Osteocyte (in vitro differentiated cells): ENCODE measurements around the gene PGGHG. TPM values are rescaled to one million over a fixed set of nuclear protein-coding genes. Genes with fewer than 3 reads are reported as not detected.
"Not testable (repeated sequence)": the region's sequence is repeated elsewhere in the genome, so short reads cannot be mapped to it uniquely, and the experiment has no call there.

Experiments used
- DNase-seq: peaks from one replicate; pipeline ENCODE4 v3.0.0; 2021; ENCODE audit warnings: mixed read lengths; ENCODE audit not compliant: unreplicated experiment; ENCODE audit errors: extremely low spot score
- H3K27ac Mint-ChIP-seq: one replicate; pipeline ENCODE4 v1.8.0; 2021; ENCODE audit warnings: mild to moderate bottlenecking, mixed read lengths; ENCODE audit not compliant: unreplicated experiment
- H3K27me3 Mint-ChIP-seq: one replicate; pipeline ENCODE4 v1.8.0; 2021; ENCODE audit warnings: mixed read lengths; ENCODE audit not compliant: unreplicated experiment
- H3K36me3 Mint-ChIP-seq: one replicate; pipeline ENCODE4 v1.8.0; 2021; ENCODE audit warnings: mixed read lengths; ENCODE audit not compliant: unreplicated experiment
- H3K4me1 Mint-ChIP-seq: one replicate; pipeline ENCODE4 v1.8.0; 2021; ENCODE audit warnings: mixed read lengths; ENCODE audit not compliant: unreplicated experiment
- H3K4me3 Mint-ChIP-seq: one replicate; pipeline ENCODE4 v1.8.0; 2021; ENCODE audit warnings: mild to moderate bottlenecking, moderate library complexity, mixed read lengths; ENCODE audit not compliant: unreplicated experiment
- H3K9me3 Mint-ChIP-seq: one replicate; pipeline ENCODE4 v1.8.0; 2021; ENCODE audit warnings: mixed read lengths; ENCODE audit not compliant: unreplicated experiment
- total RNA-seq: library from RNA; stranded (reverse); gene quantifications from 2 replicates; pipeline ENCODE4 v1.2.1, GENCODE V29; 2021
- TF ChIP-seq, protein P1 (sequence below): fragments of 200-600 bp; sonication (generic); IDR thresholded peaks from 2 replicates; pipeline ENCODE4 v1.5.0; 2021; ENCODE audit warnings: antibody characterized with exemption, mild to moderate bottlenecking, moderate library complexity

PGGHG gene
- total RNA-seq, 1 donor from 2014 or later: 43.4 TPM

DNA sequence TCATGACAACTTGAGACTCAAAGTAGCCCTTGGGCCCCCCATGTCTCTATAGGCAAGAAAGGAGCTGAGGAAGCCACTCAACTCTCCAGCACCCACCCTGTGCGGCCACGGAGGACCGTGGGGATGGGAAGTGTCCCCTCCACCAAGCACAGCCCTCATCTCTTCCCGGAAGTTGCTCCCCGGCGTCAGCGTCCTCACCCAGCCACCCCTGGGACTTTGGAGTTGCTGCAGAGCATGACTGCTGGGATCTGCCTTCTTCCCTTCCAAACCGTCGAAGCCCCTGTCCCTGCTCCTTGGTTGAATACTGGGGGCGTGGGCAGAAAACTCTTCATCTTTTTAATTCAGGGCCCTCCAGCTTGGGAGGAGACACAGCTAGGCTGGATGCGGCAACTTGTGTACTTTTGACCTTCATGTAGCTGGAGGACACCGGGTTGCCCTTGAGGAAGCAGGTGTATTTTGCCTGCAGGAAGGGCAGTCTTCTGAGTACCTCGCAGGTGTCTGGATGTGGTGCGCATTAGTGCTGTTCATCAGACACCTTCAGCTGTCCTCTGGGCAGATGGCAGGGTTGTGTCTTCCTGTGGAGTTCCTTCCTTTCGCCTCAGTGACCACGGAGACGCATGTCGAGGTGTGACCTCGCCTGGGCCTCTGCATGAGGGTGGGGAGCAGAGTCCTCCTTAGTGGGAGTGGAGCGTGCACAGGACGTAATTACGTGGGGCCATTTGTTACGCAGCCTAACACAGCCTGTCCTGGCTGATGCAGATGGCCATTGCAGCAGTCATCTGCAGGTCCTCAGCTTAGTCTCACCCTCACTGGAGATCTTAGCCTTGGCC is 43.9 kb downstream of the PGGHG start:
- no peak overlapping the region for H3K27ac Mint-ChIP-seq
- no peak overlapping the region for H3K4me3 Mint-ChIP-seq
- H3K27me3 Mint-ChIP-seq: no peaks in the 10 kb centered on the region
- no peaks in the 10 kb centered on the region for H3K36me3 Mint-ChIP-seq
- TF ChIP-seq, protein P1, sequence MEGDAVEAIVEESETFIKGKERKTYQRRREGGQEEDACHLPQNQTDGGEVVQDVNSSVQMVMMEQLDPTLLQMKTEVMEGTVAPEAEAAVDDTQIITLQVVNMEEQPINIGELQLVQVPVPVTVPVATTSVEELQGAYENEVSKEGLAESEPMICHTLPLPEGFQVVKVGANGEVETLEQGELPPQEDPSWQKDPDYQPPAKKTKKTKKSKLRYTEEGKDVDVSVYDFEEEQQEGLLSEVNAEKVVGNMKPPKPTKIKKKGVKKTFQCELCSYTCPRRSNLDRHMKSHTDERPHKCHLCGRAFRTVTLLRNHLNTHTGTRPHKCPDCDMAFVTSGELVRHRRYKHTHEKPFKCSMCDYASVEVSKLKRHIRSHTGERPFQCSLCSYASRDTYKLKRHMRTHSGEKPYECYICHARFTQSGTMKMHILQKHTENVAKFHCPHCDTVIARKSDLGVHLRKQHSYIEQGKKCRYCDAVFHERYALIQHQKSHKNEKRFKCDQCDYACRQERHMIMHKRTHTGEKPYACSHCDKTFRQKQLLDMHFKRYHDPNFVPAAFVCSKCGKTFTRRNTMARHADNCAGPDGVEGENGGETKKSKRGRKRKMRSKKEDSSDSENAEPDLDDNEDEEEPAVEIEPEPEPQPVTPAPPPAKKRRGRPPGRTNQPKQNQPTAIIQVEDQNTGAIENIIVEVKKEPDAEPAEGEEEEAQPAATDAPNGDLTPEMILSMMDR: no peak
- H3K4me1 Mint-ChIP-seq: peaks cover 64% of the 10 kb centered on the region
- no peaks in the 10 kb centered on the region for H3K9me3 Mint-ChIP-seq
- no peak for DNase-seq

DNA sequence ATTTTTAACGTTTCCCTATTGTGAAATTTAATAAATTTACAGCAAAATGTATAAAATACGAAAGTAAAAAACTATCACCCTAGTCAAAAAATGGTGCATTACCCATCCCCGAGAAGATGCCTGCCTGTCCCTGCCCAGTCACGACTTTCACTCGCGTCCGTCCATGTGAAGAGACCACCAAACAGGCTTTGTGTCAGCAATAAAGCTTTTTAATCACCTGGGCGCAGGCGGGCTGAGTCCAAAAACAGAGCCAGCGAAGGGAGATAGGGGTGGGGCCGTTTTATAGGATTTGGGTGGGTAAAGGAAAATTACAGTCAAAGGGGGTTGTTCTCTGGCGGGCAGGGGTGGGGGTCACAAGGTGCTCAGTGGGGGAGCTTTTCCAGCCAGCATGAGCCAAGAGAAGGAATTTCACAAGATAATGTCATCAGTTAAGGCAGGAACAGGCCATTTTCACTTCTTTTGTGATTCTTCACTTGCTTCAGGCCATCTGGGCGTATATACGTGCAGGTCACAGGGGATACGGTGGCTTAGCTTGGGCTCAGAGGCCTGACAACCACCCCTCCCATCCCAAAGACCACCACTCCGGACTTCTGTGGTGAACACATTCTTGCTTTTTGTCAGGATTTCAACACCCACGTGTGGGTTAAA is 44.8 kb downstream of the PGGHG start:
- H3K4me1 Mint-ChIP-seq: peaks cover 63% of the 10 kb centered on the region
- not testable (repeated sequence) for H3K9me3 Mint-ChIP-seq

DNA sequence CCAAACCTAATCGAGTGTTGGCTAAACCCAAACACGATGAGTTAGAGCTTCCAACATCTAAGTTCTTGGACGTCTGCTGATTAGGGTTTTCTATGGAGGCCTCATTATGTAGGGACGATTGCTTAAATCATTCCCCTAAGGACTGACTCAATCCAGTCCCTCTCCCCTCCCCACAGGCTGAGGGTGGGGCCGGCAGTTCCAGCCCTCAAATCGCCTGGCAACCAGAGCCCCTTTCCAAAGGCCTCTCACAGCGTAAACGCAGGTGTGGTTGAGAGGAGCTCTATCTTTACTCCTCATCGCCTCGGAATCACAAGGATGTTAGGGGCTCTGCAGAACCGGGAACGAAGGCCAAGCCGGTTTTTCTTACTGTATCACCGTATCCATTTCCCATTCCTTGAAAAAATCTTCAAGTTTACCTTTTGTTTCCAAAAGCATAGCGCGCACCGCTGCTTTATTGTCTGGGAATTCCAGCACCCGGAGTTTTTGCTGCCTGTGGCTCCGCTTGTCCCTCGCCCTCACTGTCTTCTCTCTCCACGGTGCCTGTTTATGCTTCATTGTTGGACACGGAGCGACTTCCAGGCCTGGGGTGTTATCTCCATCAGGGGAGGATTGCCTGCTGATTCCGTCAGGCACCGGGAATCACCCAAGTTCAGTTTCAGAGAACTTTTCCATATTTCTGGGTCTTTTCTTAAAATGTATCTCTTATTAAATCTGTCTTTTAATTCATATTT is 45.5 kb downstream of the PGGHG start:
- TF ChIP-seq, protein P1: no peak
- DNase-seq: no peak
- Mint-ChIP-seq H3K4me1 (peaks cover 59% of the 10 kb centered on the region), H3K27ac (peak overlapping the region; percentile 58), H3K36me3 (no peaks in the 10 kb centered on the region), H3K27me3 (no peaks in the 10 kb centered on the region), H3K9me3 (no peaks in the 10 kb centered on the region), H3K4me3 (no peak overlapping the region)

More for the DNA sequence above, 44.8 kb downstream of the PGGHG start:
- not testable (repeated sequence) for H3K36me3 Mint-ChIP-seq, H3K27me3 Mint-ChIP-seq, H3K4me3 Mint-ChIP-seq, DNase-seq
- peak overlapping the region; percentile 58 for H3K27ac Mint-ChIP-seq

DNA sequence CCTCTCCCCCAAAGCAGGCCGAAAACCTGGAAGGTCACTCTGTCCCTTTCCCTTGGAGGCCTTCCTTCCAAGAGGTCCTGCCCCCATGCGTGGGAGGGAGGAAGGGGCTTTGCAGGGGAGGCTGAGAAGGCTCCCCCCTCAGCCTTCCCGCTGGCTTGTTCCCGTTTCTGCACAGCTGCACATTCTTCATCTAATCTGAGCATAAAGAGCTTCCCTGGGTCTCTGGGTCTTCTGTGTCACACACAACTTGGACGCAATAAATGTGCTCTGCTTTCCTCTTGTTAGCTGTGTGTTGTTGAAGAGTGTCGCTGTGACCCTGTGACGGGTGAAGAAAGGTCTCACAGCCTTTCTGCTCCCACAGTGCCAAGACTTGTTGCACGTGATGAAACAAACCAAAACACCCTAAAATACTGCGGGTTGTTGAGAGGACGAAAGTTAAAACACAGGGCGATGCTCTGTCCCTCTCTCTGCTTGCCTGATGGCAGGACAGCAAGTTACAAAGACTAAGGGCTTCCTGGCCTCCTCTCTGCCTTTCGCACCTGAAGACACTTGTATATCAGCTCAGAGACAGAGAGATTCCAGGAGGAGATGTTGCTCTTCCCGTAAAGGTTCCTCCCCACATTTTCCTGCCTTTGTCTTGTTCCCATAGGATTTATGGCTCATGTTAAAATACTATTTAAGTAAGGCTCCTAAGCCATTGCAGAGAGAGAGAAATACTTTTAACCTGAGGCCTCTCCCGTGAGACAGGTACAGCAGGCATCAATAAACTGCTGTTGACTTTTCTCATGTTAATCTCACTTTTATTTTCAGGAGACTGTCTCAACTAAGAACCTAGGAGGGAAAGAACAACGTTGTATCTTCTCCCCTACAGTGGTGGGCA is 47.1 kb downstream of the PGGHG start:
- Mint-ChIP-seq H3K36me3 (no peaks in the 10 kb centered on the region), H3K4me1 (peaks cover 47% of the 10 kb centered on the region), H3K4me3 (peak overlapping the region; percentile 23), H3K9me3 (no peaks in the 10 kb centered on the region), H3K27me3 (peaks cover 5% of the 10 kb centered on the region), H3K27ac (peak overlapping the region; percentile 97)
- TF ChIP-seq, protein P1: no peak
- DNase-seq: no peak

DNA sequence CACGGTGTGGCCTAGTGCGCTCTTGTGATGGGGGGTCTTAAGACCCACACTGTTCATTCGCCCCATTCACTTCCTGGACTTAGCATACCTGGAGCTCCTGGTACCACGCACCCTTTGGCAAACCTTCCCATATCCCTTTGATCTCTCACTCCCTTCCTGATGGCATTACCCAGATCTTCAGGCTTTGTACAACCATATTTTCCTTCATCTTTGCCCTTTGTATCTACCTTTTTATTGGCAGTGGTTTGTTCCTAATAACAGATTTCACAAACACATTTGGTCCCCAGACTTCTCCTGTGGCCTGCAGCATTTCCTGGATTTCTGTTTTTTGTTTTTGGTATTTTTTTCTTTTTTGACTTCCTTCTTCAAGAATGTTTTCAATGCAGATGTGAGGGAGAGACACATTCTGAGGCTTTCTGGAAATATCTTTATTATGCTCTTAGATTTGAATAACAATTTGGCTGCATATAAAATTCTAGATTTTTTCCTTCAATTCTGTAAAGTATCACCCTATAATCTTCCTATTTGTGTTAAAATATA is 47.8 kb downstream of the PGGHG start:
- H3K27ac Mint-ChIP-seq: peak overlapping the region; percentile 97
- TF ChIP-seq, protein P1: no peak
- no peaks in the 10 kb centered on the region for H3K9me3 Mint-ChIP-seq
- no peak for DNase-seq
- H3K36me3 Mint-ChIP-seq: no peaks in the 10 kb centered on the region
- H3K4me1 Mint-ChIP-seq: peaks cover 44% of the 10 kb centered on the region
- peak overlapping the region; percentile 15 for H3K4me3 Mint-ChIP-seq
- H3K27me3 Mint-ChIP-seq: peaks cover 5% of the 10 kb centered on the region
